ENCODE results near the gene CRYGA. TPM values are rescaled to one million over a fixed set of nuclear protein-coding genes. Genes with fewer than 3 reads are reported as not detected.

Gene CRYGA
- total RNA-seq, 2 experiments from 2014 or later = not detected

GRCh38 chr2:208129744-208130711, 33.4 kb downstream of the CRYGA start, which contains the start of gene CRYGC:
Gene CRYGC, minus strand, starts transcription at chr2:208129828. Its CDS starts 36 bp downstream, at chr2:208129792.
- Histone ChIP-seq H3K4me3 (ENCODE audit: low read length) (no peak within 1 kb of the TSS), H3K4me1 (ENCODE audit: insufficient read depth, low read length) (peaks cover 5% of the 10 kb centered on the region), H3K27me3 (ENCODE audit: control insufficient read depth in 1 of 2, insufficient read depth in 2 of 2, low read length in 2 of 2) (no peaks in the 10 kb centered on the region), H3K27ac (ENCODE audit: low read depth in 1 of 2, low read length in 2 of 2) (no peak within 1 kb of the TSS), H3K9me3 (ENCODE audit: control insufficient read depth in 1 of 2, insufficient read depth in 1 of 2, low read length in 2 of 2) (no peaks in the 10 kb centered on the region), H3K36me3 (ENCODE audit: insufficient read depth, low read length) (no peaks in the 10 kb centered on the region)
- no peak within 1 kb of the TSS for H3K27ac Mint-ChIP-seq
- H3K4me1 Mint-ChIP-seq (ENCODE audit: low read depth) = peaks cover 3% of the 10 kb centered on the region
- no peak for TF ChIP-seq CTCF (IDR thresholded peaks at IDR 0.05)
- DNase-seq = no peak
- H3K4me3 Mint-ChIP-seq = no peak within 1 kb of the TSS
- POLR2A ChIA-PET = no interaction called here
- intact Hi-C loops (cut with DNase I, micrococcal nuclease) = no loop called here
- peaks cover 2% of the 10 kb centered on the region for H3K9me3 Mint-ChIP-seq
- CTCF ChIA-PET = no interaction called here
- no peak for ATAC-seq (ENCODE audit: poor library complexity)
- H3K36me3 Mint-ChIP-seq (ENCODE audit: low read depth) = no peaks in the 10 kb centered on the region
- H3K27me3 Mint-ChIP-seq = peaks cover 18% of the 10 kb centered on the region

GRCh38 chr2:208128136-208128535, 35.3 kb downstream of the CRYGA start:
- H3K4me3 ChIP-seq (ENCODE audit: low read length) = no peak overlapping the region
- intact Hi-C loops (cut with DNase I, micrococcal nuclease) = no loop called here
- no peak overlapping the region for H3K27ac Mint-ChIP-seq
- peaks cover 31% of the 10 kb centered on the region for H3K27me3 Mint-ChIP-seq
- ChIA-PET CTCF (no interaction called here), POLR2A (no interaction called here)
- H3K36me3 ChIP-seq (ENCODE audit: insufficient read depth, low read length) = no peaks in the 10 kb centered on the region
- H3K4me1 Mint-ChIP-seq (ENCODE audit: low read depth) = peaks cover 12% of the 10 kb centered on the region
- H3K4me3 Mint-ChIP-seq = no peak overlapping the region
- H3K27ac ChIP-seq (ENCODE audit: low read depth in 1 of 2, low read length in 2 of 2) = no peak overlapping the region
- peaks cover 2% of the 10 kb centered on the region for H3K9me3 Mint-ChIP-seq
- no peaks in the 10 kb centered on the region for H3K36me3 Mint-ChIP-seq (ENCODE audit: low read depth)
- peaks cover 2% of the 10 kb centered on the region for H3K4me1 ChIP-seq (ENCODE audit: insufficient read depth, low read length)
- DNase-seq (no peak), ATAC-seq (ENCODE audit: poor library complexity) (no peak)
- H3K27me3 ChIP-seq (ENCODE audit: control insufficient read depth in 1 of 2, insufficient read depth in 2 of 2, low read length in 2 of 2) = peaks cover 0 to 14% of the 10 kb centered on the region in 2 experiments
- H3K9me3 ChIP-seq (ENCODE audit: control insufficient read depth in 1 of 2, insufficient read depth in 1 of 2, low read length in 2 of 2) = peaks cover 0 to 3% of the 10 kb centered on the region in 2 experiments
- TF ChIP-seq CTCF (IDR thresholded peaks at IDR 0.05) = no peak

GRCh38 chr2:208127090-208127489, 36.3 kb downstream of the CRYGA start:
- no peak overlapping the region for H3K27ac ChIP-seq (ENCODE audit: low read depth in 1 of 2, low read length in 2 of 2)
- no peaks in the 10 kb centered on the region for H3K36me3 ChIP-seq (ENCODE audit: insufficient read depth, low read length)
- no peak for ATAC-seq (ENCODE audit: poor library complexity)
- H3K4me1 ChIP-seq (ENCODE audit: insufficient read depth, low read length) = peaks cover 2% of the 10 kb centered on the region
- H3K9me3 Mint-ChIP-seq = peaks cover 2% of the 10 kb centered on the region
- H3K27ac Mint-ChIP-seq = no peak overlapping the region
- H3K4me3 ChIP-seq (ENCODE audit: low read length) = no peak overlapping the region
- no peaks in the 10 kb centered on the region for H3K36me3 Mint-ChIP-seq (ENCODE audit: low read depth)
- peaks cover 3 to 14% of the 10 kb centered on the region in 2 experiments for H3K27me3 ChIP-seq (ENCODE audit: control insufficient read depth in 1 of 2, insufficient read depth in 2 of 2, low read length in 2 of 2)
- no peak overlapping the region for H3K4me3 Mint-ChIP-seq
- H3K27me3 Mint-ChIP-seq = peaks cover 31% of the 10 kb centered on the region
- TF ChIP-seq CTCF (IDR thresholded peaks at IDR 0.05) = no peak
- intact Hi-C loops (cut with DNase I, micrococcal nuclease) = no loop called here
- ChIA-PET POLR2A (no interaction called here), CTCF (no interaction called here)
- no peak for DNase-seq
- H3K4me1 Mint-ChIP-seq (ENCODE audit: low read depth) = peaks cover 12% of the 10 kb centered on the region
- peaks cover 0 to 3% of the 10 kb centered on the region in 2 experiments for H3K9me3 ChIP-seq (ENCODE audit: control insufficient read depth in 1 of 2, insufficient read depth in 1 of 2, low read length in 2 of 2)

All from CD4-positive, alpha-beta T cell (primary cell).